Stimulated activated CD8-positive, alpha-beta memory T cell treated with anti-CD3 and anti-CD28 coated beads, Interleukin-12 subunit alpha, Interleukin-12 subunit beta, amount 100 ng/mL, for 1 hour (primary cell): ENCODE results near the gene SPIC.
"Not testable (repeated sequence)": the region's sequence is repeated elsewhere in the genome, so short reads cannot be mapped to it uniquely, and the experiment has no call there.

Experiments
- DNase-seq: peaks from one replicate; pipeline ENCODE4 v3.0.0-alpha.2; 2020; ENCODE audit warnings: low read depth

SPIC gene

GRCh38 chr12:101474711-101475386 lies at the start of gene SPIC:
SPIC (plus strand) TSS chr12:101475336; CDS start chr12:101476905, 1,569 bp downstream.
- DNase-seq, result no peak

DNA sequence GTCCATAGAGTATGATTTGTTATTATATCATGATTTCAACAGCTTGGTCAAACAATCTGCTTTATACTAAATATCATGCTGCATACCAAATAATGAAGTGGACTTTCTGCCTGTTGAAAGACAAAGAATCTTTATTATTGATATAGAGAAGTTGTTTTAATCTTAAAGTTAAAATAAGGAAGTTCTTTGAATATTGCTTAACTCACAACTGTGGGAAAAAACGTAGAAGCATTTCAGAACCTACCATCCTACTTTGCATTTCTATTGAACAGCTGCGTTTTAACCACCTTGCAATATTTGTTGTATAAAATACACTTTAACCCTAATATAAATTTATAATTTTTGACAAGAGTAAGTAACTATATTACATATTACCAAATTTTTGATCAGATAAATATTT lies 44.7 kb upstream of the SPIC start:
- no peak for DNase-seq

DNA sequence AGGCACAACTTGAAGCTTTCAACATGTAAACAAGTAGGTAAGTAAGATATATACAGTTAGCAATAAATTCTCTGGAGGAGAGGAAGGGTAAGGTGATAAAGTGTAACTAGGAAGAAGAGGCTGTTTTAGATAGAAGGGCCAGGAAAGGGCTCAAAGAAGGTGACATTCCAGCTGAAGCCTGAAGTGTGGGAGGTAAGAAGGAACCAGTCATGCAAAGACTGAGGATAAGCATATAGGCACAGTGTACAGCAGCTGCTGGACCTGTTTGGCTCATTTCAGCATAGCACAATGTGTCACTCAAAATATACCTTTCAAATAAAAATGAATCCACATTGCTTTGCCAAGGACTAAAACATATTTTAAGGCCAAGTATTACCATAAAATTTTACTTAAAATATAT lies 39.0 kb upstream of the SPIC start:
- no peak for DNase-seq

DNA sequence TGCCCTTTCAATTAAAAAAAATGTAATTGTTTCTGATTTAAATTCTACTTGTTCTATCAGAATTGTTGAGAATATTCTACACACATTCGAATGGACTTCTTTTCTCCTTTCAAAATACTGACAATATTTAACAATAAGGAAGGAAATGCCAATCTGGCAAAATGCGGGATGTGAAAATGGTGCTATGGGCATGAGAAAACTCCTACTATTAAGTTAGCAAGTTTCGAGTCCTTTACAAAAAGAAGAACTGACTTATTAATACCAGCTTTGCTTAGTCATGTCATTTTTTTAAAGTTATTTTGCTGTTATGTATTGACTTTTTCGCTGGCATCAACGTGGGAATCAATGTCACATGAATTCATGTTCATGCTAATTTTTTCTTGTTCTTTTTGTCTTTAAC lies 35.9 kb upstream of the SPIC start:
- no peak for DNase-seq

DNA sequence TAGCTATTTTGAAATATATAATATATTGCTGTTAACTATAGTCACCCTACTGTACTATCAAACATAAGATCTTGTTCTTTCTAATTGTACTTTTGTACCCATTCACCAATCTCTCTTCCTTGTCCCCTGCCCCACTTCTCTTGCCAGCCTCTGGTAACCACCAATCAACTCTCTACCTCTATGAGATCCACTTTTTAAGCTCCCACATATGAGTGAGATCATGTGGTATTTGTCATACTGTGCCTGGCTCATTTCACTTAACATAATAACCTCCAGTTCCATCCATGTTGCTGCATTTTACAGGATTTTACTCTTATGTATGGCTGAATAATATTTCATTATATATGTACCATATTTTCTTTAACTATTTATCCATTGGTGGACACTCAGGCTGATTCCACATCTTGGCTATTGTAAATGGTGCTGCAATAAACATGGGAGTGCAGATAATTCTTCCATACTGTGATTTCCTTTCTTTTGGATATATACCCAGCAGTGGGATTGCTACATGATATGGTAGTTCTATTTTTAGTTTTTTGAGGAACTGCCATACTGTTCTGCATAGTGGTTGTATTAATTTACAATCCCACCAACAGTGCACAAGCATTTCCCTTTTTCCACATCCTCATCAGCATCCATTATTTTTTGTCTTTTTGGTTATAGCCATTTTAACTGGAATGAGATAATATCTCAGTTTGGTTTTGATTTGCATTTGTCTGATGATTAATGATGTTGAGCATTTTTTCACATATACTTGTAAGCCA lies 33.5 kb upstream of the SPIC start:
- no peak for DNase-seq

DNA sequence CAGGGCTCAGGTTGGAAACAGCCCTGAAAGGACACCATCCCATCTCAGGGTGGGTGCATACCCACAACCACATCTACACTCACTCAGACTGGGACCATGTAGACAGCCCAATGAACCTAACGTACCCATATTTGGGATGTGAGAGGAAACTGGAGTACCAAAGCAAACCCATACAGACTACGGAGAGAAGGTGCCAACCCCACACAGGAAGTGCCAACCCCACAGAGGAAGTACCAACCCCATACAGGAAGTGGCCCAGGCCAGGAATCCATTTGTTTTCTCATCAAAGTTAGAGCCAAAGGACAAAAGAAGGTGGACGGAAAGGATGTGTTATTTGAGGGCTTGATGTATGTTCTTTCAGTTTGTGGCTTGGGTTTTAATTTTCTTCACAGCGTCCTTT lies 19.5 kb upstream of the SPIC start:
- no peak for DNase-seq

- no peak for DNase-seq
Measured at GRCh38 chr12:101459642-101460346, 15.3 kb upstream of the SPIC start.

DNA sequence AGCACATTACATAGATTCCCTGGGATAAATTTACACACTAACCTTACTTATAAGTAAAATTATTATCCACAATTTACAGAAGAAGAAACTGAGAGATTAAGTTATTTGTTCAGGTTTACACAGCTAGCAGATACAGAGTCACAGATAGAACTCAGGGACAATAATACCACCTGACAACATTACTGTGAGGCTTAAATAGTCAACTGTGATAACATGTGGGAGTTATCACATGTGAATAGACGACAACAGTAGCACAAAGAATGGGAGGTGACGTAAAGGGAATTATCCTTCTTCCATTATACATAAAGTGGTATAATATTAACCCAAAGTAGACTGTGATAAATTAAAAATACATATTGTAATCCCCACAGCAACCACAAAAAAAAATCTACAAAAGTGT lies 6.2 kb upstream of the SPIC start:
- no peak for DNase-seq

DNA sequence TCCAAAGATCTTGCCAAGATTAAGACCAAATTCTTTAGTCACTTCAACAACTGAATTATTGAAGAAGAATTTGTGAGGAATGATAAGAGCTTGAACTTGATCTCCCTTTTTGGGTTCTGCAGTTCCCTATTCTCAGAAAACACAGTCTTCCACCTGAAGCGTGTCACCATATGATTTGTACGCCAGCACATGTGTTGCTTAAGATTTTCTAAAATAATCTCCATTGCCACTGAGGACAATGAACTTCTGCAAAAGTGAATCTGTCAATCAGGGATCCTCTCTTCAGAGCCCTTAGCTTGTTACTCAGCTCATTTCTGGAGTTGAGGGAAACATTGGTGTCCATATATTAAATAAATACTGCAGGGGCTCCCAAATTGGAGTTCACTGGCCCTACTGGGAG lies 4.2 kb upstream of the SPIC start:
- DNase-seq, result no peak

DNA sequence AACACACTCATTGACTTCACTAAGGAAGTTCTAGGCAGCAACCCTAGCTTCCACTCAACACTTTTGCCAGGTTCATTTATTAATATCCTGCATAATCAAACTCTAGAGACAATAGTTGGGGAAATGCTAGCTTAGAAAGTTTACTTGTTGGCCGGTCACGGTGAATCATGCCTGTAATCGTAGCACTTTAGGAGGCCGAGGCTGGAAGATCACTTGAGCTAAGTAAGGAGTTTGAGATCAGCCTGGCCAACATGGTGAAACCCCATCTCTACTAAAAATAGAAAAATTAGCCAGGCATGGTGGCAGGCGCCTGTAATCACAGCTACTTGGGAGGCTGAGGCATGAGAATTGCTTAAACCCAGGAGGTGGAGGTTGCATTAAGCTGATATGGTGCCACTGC lies 3.3 kb upstream of the SPIC start:
- not testable (repeated sequence) for DNase-seq

- no peak for DNase-seq
Measured at GRCh38 chr12:101474248-101474647, 888 bp upstream of the SPIC start.

DNA sequence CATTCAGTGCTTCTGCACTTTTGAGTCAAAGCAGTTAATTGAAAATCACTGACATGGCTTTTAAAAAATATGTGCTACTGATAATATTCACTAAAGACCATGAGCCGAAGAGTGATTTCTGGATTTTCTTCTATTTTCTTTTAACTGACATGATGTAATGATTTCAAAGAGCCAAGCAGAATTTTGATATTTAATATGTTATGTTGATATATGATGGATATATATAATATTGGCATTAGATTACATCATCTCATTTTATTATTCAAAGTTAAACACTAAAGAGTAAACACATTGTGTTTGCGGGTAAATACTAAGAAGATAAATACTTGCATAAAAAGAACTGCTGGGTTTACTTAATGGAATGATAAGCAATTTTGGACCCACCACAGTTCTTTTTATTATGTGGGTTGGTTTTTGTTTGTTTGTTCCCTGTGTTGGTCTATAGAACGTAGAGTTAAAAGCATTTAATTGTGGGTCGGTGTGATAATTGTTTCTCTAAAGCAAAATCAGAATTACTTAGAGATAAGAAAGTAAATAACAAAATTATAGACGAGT lies 692 bp downstream of the SPIC start:
- no peak for DNase-seq

DNA sequence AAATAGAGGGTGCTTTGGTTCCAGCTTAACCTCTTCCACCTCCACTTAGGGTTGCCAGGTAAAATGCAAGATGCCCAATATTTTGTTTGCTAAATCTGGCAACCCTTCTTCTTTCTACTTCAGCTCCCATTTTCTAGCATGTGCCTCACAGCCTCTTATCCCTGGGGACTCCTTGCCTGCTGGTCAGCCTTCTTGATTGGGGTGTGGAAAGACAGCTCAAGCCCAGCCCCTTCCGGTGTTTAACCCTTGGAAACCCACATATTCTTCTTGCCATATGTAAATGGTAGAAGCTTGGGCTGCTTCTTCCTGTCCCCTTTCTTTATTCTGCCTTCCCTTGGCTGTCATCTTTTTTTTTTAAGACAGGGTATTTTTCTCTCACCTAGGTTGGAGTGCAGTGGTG lies 5.7 kb downstream of the SPIC start:
- no peak for DNase-seq

DNA sequence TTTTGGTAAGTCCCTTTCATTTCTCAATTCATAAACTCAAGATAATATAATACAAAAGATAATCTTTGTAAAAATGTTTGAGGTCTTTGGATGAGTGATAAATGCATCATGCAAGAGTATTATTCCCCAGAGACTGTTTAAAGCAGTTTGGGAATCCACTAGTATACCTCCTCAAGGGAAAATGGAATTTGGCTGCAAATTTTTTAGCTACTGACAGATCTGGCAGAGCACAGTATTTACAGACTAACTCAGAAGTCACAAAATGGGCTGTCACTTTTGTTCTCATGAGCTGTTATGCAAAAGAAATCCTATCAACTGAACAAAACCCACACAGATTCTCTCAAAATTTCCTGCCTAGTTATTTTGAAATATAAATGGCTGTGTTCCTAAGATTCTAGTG lies 9.9 kb downstream of the SPIC start:
- no peak for DNase-seq

DNA sequence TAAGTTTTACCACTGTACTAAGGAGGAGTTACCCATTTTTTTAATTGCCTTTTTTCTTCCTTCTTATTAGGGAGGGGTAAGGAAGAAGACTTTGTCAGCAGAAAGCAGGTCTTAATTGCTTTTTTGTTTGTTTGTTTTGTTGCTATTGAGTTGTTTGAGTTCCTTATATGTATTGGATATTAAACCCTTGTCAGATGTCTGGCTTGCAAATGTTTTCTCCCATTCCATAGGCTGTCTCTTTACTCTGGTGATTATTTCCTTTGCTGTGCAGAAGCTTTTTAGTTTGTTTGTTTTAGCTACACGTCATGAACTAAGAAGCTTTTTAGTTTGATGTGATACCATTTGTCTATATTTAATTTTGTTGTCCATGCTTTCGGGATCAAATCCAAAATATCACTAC lies 13.3 kb downstream of the SPIC start:
- DNase-seq, result no peak

DNA sequence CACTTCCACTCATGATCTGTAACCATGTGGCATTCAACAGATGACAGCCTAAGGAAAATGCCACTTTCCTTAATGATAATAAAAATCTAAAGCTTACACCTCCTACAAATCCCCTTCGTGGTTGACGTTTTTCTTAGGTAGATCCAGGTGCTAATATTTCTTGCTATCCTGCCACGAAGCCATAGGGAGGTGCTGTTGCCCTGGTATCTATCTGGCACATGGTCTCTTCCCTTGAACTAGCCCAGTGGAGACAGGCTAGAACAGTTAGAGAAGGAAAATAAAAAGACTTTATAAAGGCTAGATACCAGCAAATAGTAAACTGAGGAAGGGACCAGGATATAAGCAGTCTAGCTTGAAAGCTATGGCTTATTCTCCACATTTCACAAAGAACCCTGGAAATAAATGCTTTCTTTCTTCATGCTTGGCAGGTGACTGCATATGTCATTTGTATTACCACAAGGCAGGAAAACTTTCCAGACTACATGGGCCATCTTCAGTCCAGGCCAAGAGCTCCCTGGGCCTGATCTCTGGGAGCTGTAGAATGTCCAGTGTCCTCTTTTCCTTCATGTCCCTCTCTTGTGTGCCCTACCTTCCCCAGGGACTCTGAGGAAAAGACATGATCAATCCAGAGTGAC lies 15.3 kb downstream of the SPIC start:
- no peak for DNase-seq

DNA sequence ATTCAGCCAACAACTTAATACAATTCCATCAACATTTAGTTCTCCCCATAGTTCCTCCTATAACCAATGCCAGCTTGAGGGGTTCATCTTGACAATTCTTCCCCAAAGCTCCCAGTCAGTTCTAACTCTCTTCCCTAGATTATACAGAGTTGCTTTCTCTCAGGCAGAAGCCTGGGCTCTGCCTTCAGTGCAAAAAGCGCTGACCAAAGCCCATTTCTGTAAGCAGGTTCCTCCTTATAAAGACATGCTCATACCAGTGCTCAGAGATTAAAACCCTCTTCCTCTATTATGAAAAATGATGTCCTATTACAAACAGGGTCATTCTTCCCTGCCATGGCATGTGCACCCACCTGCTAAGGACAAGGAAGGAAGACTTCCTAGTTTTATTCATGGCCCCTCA lies 16.2 kb downstream of the SPIC start:
- no peak for DNase-seq

DNA sequence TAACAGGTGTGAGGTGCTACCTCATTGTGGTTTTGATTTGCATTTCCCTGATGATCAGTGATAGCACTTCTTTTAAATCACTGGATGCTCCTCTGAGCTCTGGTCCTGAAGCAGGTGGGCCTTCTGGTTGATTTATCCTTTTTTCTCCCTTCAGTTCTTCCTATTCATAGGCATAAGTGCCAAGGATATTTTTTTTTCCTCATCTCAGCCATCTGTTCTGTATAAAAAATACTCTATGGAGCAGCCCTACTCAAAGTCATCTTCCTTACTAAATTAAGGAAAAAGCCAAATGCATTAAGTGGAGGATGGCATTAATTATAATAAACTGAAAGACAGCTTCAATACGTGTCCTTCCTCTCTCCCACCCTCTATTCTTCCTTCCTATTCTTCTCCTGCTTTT lies 18.4 kb downstream of the SPIC start:
- no peak for DNase-seq

DNA sequence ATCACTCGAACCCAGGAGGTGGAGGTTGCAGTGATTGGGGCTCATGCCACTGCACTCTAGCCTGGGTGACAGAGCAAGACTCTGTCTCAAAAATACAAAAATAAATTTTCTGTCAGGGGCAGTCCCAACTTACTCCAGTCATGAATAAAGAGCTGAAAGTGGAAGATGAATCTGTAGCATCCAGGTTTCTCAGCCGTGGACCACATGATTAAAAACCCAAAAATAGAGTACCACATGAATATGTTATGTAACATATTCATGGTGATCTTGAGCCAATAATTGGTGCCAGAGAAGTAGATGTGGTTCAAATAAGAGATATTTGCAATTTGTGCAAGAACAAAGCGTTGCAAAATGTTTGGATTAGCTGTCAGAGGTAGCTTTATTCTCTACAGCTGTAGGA lies 23.1 kb downstream of the SPIC start:
- no peak for DNase-seq

- DNase-seq, result no peak
Measured at GRCh38 chr12:101501410-101501995, 26.4 kb downstream of the SPIC start.

DNA sequence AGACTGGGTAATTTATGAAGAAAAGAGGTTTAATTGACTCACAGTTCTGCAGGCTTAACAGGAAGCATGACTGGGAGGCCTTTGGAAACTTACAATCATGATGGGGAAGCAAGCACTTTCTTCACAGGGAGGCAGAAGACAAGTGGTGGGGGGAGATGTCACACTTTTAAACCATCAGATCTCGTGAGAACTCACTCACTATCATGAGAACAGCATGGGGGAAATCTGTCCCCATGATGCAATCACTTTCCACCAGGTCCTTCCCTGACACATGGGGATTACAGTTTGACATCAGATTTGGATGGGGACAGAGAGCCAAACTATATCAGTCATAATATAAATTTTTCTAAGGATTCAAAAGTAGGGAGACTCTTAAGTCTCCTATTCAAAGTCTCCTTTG lies 46.0 kb downstream of the SPIC start:
- DNase-seq, result no peak

GRCh38 chr12:101527682-101528081 lies 52.5 kb downstream of the SPIC start:
- no peak for DNase-seq
